Measurements from ENCODE around the gene SPIN3. TPM values are rescaled to one million over a fixed set of nuclear protein-coding genes. Genes with fewer than 3 reads are reported as not detected.
"Not testable (repeated sequence)": the region's sequence is repeated elsewhere in the genome, so short reads cannot be mapped to it uniquely, and the experiment has no call there.

The SPIN3 gene
- total RNA-seq, 1 experiment from 2014 or later = 15.1 TPM

- H3K27me3 Mint-ChIP-seq (ENCODE audit: low read depth) = peaks cover 26% of the 10 kb centered on the region
- no peak overlapping the region for H3K4me3 Mint-ChIP-seq
- TF ChIP-seq ZNF219 (CRISPR knock-in tag; IDR thresholded peaks at IDR 0.05; ENCODE audit: borderline replicate concordance) (no peak), NFE2L1 (CRISPR knock-in tag; IDR thresholded peaks at IDR 0.05) (no peak), E2F4 (CRISPR knock-in tag; IDR thresholded peaks at IDR 0.05; ENCODE audit: borderline replicate concordance, low read depth) (no peak), CREB1 (CRISPR knock-in tag; IDR thresholded peaks at IDR 0.05) (no peak), ELF4 (CRISPR knock-in tag; IDR thresholded peaks at IDR 0.05; ENCODE audit: low read depth) (no peak), MAX (CRISPR knock-in tag; IDR thresholded peaks at IDR 0.05) (no peak), PRDM15 (CRISPR knock-in tag; IDR thresholded peaks at IDR 0.05) (no peak), ZNF423 (CRISPR knock-in tag; IDR thresholded peaks at IDR 0.05) (no peak), OVOL2 (CRISPR knock-in tag; IDR thresholded peaks at IDR 0.05; ENCODE audit: borderline replicate concordance) (no peak), USF2 (CRISPR knock-in tag; IDR thresholded peaks at IDR 0.05) (no peak), ZBTB21 (CRISPR knock-in tag; IDR thresholded peaks at IDR 0.05; ENCODE audit: borderline replicate concordance) (no peak), IRF1 (CRISPR knock-in tag; IDR thresholded peaks at IDR 0.05) (no peak), TEAD4 (CRISPR knock-in tag; IDR thresholded peaks at IDR 0.05) (no peak), JAZF1 (CRISPR knock-in tag; IDR thresholded peaks at IDR 0.05) (no peak), EMX1 (CRISPR knock-in tag; IDR thresholded peaks at IDR 0.05) (no peak), MLX (CRISPR knock-in tag; IDR thresholded peaks at IDR 0.05) (no peak), MXD4 (CRISPR knock-in tag; IDR thresholded peaks at IDR 0.05; ENCODE audit: borderline replicate concordance) (no peak), FOXJ3 (CRISPR knock-in tag; IDR thresholded peaks at IDR 0.05; ENCODE audit: borderline replicate concordance) (no peak), ATF2 (CRISPR knock-in tag; IDR thresholded peaks at IDR 0.05; ENCODE audit: borderline replicate concordance, low read depth) (no peak)
- POLR2A ChIA-PET = no interaction called here
- ATAC-seq = no peak
- no peaks in the 10 kb centered on the region for H3K4me1 Mint-ChIP-seq
- peaks cover 38% of the 10 kb centered on the region for H3K9me3 Mint-ChIP-seq
- CTCF ChIA-PET = no interaction called here
- H3K27ac Mint-ChIP-seq = no peak overlapping the region
- DNase-seq (ENCODE audit: low spot score) = no peak
- peaks cover 21% of the 10 kb centered on the region for H3K36me3 Mint-ChIP-seq
Observed at GRCh38 chrX:56947699-56948098, 47.6 kb downstream of the SPIN3 start.

GRCh38 chrX:56946201-56946600, 49.1 kb downstream of the SPIN3 start:
- H3K4me1 Mint-ChIP-seq; CTCF ChIA-PET; POLR2A ChIA-PET; ATAC-seq; H3K27ac Mint-ChIP-seq; DNase-seq (ENCODE audit: low spot score); H3K4me3 Mint-ChIP-seq; H3K36me3 Mint-ChIP-seq: not testable (repeated sequence)
- Mint-ChIP-seq H3K27me3 (ENCODE audit: low read depth) (peaks cover 16% of the 10 kb centered on the region), H3K9me3 (peaks cover 36% of the 10 kb centered on the region)

- DNase-seq (ENCODE audit: low spot score); H3K4me3 Mint-ChIP-seq; H3K4me1 Mint-ChIP-seq; H3K27ac Mint-ChIP-seq; ATAC-seq; POLR2A ChIA-PET; H3K27me3 Mint-ChIP-seq (ENCODE audit: low read depth); CTCF ChIA-PET: not testable (repeated sequence)
- H3K36me3 Mint-ChIP-seq = peaks cover 15% of the 10 kb centered on the region
- H3K9me3 Mint-ChIP-seq = peaks cover 39% of the 10 kb centered on the region
Observed at GRCh38 chrX:56945226-56945625, 50.1 kb downstream of the SPIN3 start.
